Thymus (tissue), 11 donors: ENCODE measurements around the gene WDR64. TPM values are rescaled to one million over a fixed set of nuclear protein-coding genes. Genes with fewer than 3 reads are reported as not detected.
A peak's percentile ranks its signal among the peaks of the same experiment; 100 is the strongest.
"Not testable (repeated sequence)": the region's sequence is repeated elsewhere in the genome, so short reads cannot be mapped to it uniquely, and the experiment has no call there.

Experiments
- DNase-seq, 9 donors: peaks; one replicate each; pipeline ENCODE4 v3.0.0-alpha.2; 2013; ENCODE audit warnings: low spot score in 9 of 9, low read depth in 6 of 9, missing footprints in 1 of 9
- H3K27ac ChIP-seq, 2 donors: one replicate each; pipeline ENCODE4 v1.5.1; 2013; ENCODE audit warnings: control low read depth in 1 of 2, low read depth in 1 of 2, low read length in 1 of 2, mild to moderate bottlenecking in 1 of 2, moderate library complexity in 1 of 2
- H3K27me3 ChIP-seq, 2 donors: one replicate each; pipeline ENCODE4 v1.5.1; 2013; ENCODE audit warnings: low read length in 1 of 2; ENCODE audit not compliant: control insufficient read depth in 2 of 2, insufficient read depth in 1 of 2
- H3K36me3 ChIP-seq, 2 donors: one replicate each; pipeline ENCODE4 v1.5.1; 2013; ENCODE audit warnings: low read length in 1 of 2, mild to moderate bottlenecking in 1 of 2, moderate library complexity in 1 of 2; ENCODE audit not compliant: control insufficient read depth in 2 of 2, insufficient read depth in 2 of 2
- H3K4me1 ChIP-seq, 2 donors: one replicate each; pipeline ENCODE4 v1.5.1; 2013; ENCODE audit warnings: low read length in 2 of 2; ENCODE audit not compliant: control insufficient read depth in 2 of 2, insufficient read depth in 2 of 2
- H3K4me3 ChIP-seq, 2 donors: one replicate each; pipeline ENCODE4 v1.5.1; 2013; ENCODE audit warnings: low read length in 2 of 2, control low read depth in 1 of 2, mild to moderate bottlenecking in 1 of 2
- H3K9me3 ChIP-seq, 2 donors: one replicate each; pipeline ENCODE4 v1.5.1; 2013; ENCODE audit warnings: low read length in 1 of 2, mild to moderate bottlenecking in 1 of 2; ENCODE audit not compliant: control insufficient read depth in 2 of 2, insufficient read depth in 1 of 2
- WGBS: extraction: QIAGEN DNeasy Blood & Tissue Kit; methylation state at CpG from one replicate; pipeline ENCODE4 v1.1.7; 2013; 5-methylcytosine and 5-hydroxymethylcytosine counted together
- polyA plus RNA-seq: library from polyadenylated mRNA; stranded (reverse); fragments of 200-250 nt; gene quantifications from one replicate; pipeline ENCODE4 v1.2.3, GENCODE V29; 2013
- total RNA-seq: library from RNA; stranded (reverse); fragments of 120-200 nt; gene quantifications from one replicate; pipeline ENCODE4 v1.2.4, GENCODE V29; 2013
- donor health status: healthy.

WDR64 gene
- total and polyA plus RNA-seq, 2 donors: 0.14 TPM

- 91% methylated on average over 2 of the region's 2 CpGs for WGBS
- DNase-seq: no peak
- Histone ChIP-seq H3K27me3 (no peaks in the 10 kb centered on the region), H3K9me3 (no peaks in the 10 kb centered on the region), H3K36me3 (no peaks in the 10 kb centered on the region), H3K27ac (no peak overlapping the region), H3K4me3 (no peak overlapping the region), H3K4me1 (no peaks in the 10 kb centered on the region)
These were observed 81.8 kb downstream of the WDR64 start for GRCh38 chr1:241733899-241734298.

- Histone ChIP-seq H3K27me3 (no peaks in the 10 kb centered on the region), H3K4me1 (no peaks in the 10 kb centered on the region), H3K36me3 (no peaks in the 10 kb centered on the region), H3K4me3 (no peak overlapping the region), H3K9me3 (no peaks in the 10 kb centered on the region), H3K27ac (no peak overlapping the region)
- WGBS: 94% methylated on average over 5 of the region's 5 CpGs
- no peak for DNase-seq
These were observed 82.5 kb downstream of the WDR64 start for GRCh38 chr1:241734533-241734932.

- WGBS: 87% methylated on average over 8 of the region's 8 CpGs
- not testable (repeated sequence) for H3K9me3 ChIP-seq, DNase-seq, H3K27ac ChIP-seq, H3K27me3 ChIP-seq, H3K36me3 ChIP-seq, H3K4me3 ChIP-seq, H3K4me1 ChIP-seq
These were observed 83.4 kb downstream of the WDR64 start for GRCh38 chr1:241735493-241735926.

GRCh38 chr1:241736387-241736786, 84.3 kb downstream of the WDR64 start:
- no peaks in the 10 kb centered on the region for H3K36me3 ChIP-seq
- no peaks in the 10 kb centered on the region for H3K4me1 ChIP-seq
- DNase-seq: peak in 1 of 9 donors; percentile 14
- no peaks in the 10 kb centered on the region for H3K9me3 ChIP-seq
- no peak overlapping the region for H3K4me3 ChIP-seq
- no peak overlapping the region for H3K27ac ChIP-seq
- WGBS: 74% methylated on average over 3 of the region's 3 CpGs
- H3K27me3 ChIP-seq: no peaks in the 10 kb centered on the region

- Histone ChIP-seq H3K4me1 (no peaks in the 10 kb centered on the region), H3K27me3 (no peaks in the 10 kb centered on the region), H3K36me3 (no peaks in the 10 kb centered on the region), H3K9me3 (no peaks in the 10 kb centered on the region), H3K27ac (no peak overlapping the region), H3K4me3 (no peak overlapping the region)
- no peak for DNase-seq
- WGBS: 88% methylated on average over 8 of the region's 8 CpGs
These were observed 86.4 kb downstream of the WDR64 start for GRCh38 chr1:241738284-241739078.

- 83% methylated on average over 4 of the region's 4 CpGs for WGBS
- Histone ChIP-seq H3K4me1 (no peaks in the 10 kb centered on the region), H3K9me3 (no peaks in the 10 kb centered on the region), H3K4me3 (no peak overlapping the region), H3K36me3 (no peaks in the 10 kb centered on the region), H3K27me3 (no peaks in the 10 kb centered on the region), H3K27ac (no peak overlapping the region)
- DNase-seq: no peak
These were observed 90.0 kb downstream of the WDR64 start for GRCh38 chr1:241742084-241742483.

GRCh38 chr1:241744591-241744990, 92.5 kb downstream of the WDR64 start:
- no peaks in the 10 kb centered on the region for H3K36me3 ChIP-seq
- H3K27me3 ChIP-seq: no peaks in the 10 kb centered on the region
- H3K4me1 ChIP-seq: no peaks in the 10 kb centered on the region
- no peaks in the 10 kb centered on the region for H3K9me3 ChIP-seq
- no peak for DNase-seq
- H3K27ac ChIP-seq: no peak overlapping the region
- H3K4me3 ChIP-seq: no peak overlapping the region
- WGBS: 95% methylated on average over 2 of the region's 2 CpGs

GRCh38 chr1:241747992-241748391, 95.9 kb downstream of the WDR64 start:
- DNase-seq: no peak
- WGBS: 79% methylated on average over 6 of the region's 6 CpGs
- H3K27ac ChIP-seq: no peak overlapping the region

GRCh38 chr1:241749041-241749944, 97.2 kb downstream of the WDR64 start:
- DNase-seq: no peak
- H3K4me1 ChIP-seq: no peaks in the 10 kb centered on the region
- H3K27me3 ChIP-seq: no peaks in the 10 kb centered on the region
- no peaks in the 10 kb centered on the region for H3K36me3 ChIP-seq
- 91% methylated on average over 20 of the region's 20 CpGs for WGBS
- H3K27ac ChIP-seq: no peak overlapping the region
- no peak overlapping the region for H3K4me3 ChIP-seq
- no peaks in the 10 kb centered on the region for H3K9me3 ChIP-seq

More at GRCh38 chr1:241747992-241748391, 95.9 kb downstream of the WDR64 start:
- no peak overlapping the region for H3K4me3 ChIP-seq
- H3K9me3 ChIP-seq: no peaks in the 10 kb centered on the region
- no peaks in the 10 kb centered on the region for H3K27me3 ChIP-seq
- no peaks in the 10 kb centered on the region for H3K4me1 ChIP-seq
- H3K36me3 ChIP-seq: no peaks in the 10 kb centered on the region
